Bladder microvascular endothelial cell (primary cell): ENCODE data around the gene SPX. TPM values are rescaled to one million over a fixed set of nuclear protein-coding genes. Genes with fewer than 3 reads are reported as not detected.

ENCODE experiments used
- total RNA-seq: library from RNA; depleted of rRNA; stranded (reverse); fragments of >200 nt; gene quantifications from 2 replicates; pipeline ENCODE4 v1.2.3, GENCODE V29; 2014

SPX gene, protein sequence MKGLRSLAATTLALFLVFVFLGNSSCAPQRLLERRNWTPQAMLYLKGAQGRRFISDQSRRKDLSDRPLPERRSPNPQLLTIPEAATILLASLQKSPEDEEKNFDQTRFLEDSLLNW
- 0.06 and 0.16 TPM in 2 replicates for total RNA-seq

DNA sequence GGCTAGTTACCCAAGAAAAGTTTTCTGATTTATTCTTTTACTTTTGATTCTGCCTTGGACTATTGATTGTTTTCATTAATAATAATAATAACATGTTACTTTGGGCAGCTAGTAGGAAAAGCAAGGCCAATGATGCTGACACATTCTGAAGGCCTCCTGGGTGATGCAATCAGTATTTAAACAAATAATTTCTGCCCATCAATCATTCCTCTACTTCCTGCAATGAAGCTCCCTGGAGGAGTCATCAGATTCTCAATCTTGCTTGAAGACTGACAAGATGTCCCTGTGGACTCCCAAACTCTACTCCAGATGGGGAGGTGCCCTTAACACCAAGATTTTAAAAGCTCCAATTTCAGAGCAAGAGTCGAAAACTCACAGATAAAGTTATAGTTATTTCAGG lies at the start of gene SPX:
Gene SPX (plus strand): TSS at position 244 of the 400 bp plus-strand sequence. CDS start 177 bp downstream, outside the sequence.

DNA sequence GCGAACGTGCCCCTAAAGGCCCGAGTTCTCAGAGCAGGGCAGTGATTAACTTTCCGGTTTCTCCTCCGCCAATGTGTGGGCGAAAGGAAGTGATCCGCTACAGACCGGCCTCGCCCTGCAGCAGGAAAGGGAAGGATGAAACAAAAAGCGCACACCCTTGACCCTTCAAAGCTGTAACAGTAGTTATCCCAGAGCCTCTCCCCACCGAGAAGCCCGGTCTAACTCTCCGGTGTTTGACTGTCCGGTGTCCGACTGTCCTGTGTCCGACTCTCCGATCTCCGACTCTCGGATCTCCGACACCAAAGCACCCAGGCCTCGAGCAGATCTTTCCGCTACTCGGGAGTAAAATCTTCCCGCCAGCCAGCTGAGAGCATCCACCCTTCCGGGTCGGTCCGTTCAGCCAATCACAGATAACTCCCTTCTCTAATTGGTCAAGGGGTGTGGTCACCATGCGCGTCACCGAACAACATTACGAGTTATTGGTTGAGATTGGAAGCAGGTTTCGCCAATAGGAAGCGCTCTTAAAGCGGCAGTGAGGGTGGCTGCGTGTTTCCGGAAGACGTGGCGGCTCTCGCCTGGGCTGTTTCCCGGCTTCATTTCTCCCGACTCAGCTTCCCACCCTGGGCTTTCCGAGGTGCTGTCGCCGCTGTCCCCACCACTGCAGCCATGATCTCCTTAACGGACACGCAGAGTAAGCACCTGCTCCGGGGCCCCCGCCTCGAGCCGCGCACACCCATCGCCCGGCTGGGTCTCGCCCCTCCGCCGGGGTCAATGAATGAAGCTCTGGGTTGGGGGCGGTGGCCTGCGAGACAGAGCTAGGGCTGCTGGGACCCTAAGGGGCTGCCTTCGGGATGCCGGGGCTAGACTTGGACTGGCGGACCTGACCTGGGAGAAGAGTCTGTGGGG lies 24.6 kb upstream of the SPX start, which contains the start of the genes GOLT1B and RECQL:
Gene GOLT1B (plus strand): TSS at position 532 of the 906 bp plus-strand sequence. CDS start 135 bp downstream, at position 667.
Gene RECQL (minus strand): TSS at position 378 of the 906 bp plus-strand sequence. CDS start 2,065 bp downstream, outside the sequence.

Other genes starting within 250 kb of the SPX start
- gene SLCO1A2, start 191.4 kb upstream of the SPX start, total RNA-seq: 0.19 TPM in 1 of 2 replicates, not detected in the other
- gene IAPP, start 153.4 kb upstream of the SPX start, total RNA-seq: not detected in 2 replicates
- gene PYROXD1, start 88.6 kb upstream of the SPX start, total RNA-seq: 3.6 and 12.8 TPM in 2 replicates
- 80.9 and 135 TPM in 2 replicates for gene RECQL, start 24.7 kb upstream of the SPX start, total RNA-seq
- gene GOLT1B, start 24.5 kb upstream of the SPX start, total RNA-seq: 17.5 and 24.6 TPM in 2 replicates
- gene GYS2, start 78.6 kb downstream of the SPX start, total RNA-seq: not detected in 2 replicates
- 468 and 482 TPM in 2 replicates for gene LDHB, start 131.5 kb downstream of the SPX start, total RNA-seq
- gene KCNJ8, start 248.4 kb downstream of the SPX start, total RNA-seq: 0.16 TPM in 1 of 2 replicates, not detected in the other